ENCODE measurements around the gene AFF3. TPM values are rescaled to one million over a fixed set of nuclear protein-coding genes. Genes with fewer than 3 reads are reported as not detected.

AFF3 gene
- total and polyA plus RNA-seq, 4 donors = 4.2 to 90.9 (median 14.6) TPM

- no peaks in the 10 kb centered on the region for H3K36me3 ChIP-seq (ENCODE audit: control insufficient read depth in 4 of 4, insufficient read depth in 4 of 4, low read length in 4 of 4)
- H3K27ac ChIP-seq (ENCODE audit: low read depth in 1 of 2, low read length in 1 of 2) = no peak overlapping the region
- H3K9me3 ChIP-seq (ENCODE audit: control insufficient read depth in 4 of 4, insufficient read depth in 3 of 4, low read length in 3 of 4) = no peaks in the 10 kb centered on the region
- no peaks in the 10 kb centered on the region for H3K27me3 ChIP-seq (ENCODE audit: control insufficient read depth in 3 of 3, insufficient read depth in 3 of 3, low read length in 2 of 3)
- H3K4me1 ChIP-seq (ENCODE audit: control insufficient read depth in 5 of 5, insufficient read depth in 5 of 5, low read length in 5 of 5) = peaks cover 0 to 4% (median 0%) of the 10 kb centered on the region in 5 donors
- no peak for DNase-seq
- WGBS, 2 donors = 89 to 93% methylated on average over 4 of the region's 4 CpGs
- no peak overlapping the region for H3K4me3 ChIP-seq
- no peak overlapping the region for H3K9ac ChIP-seq (ENCODE audit: insufficient read depth in 1 of 2, low read length in 2 of 2)
- no peak for TF ChIP-seq CTCF (IDR thresholded peaks at IDR 0.05; ENCODE audit: control extremely low read depth, extremely low read depth)
- ATAC-seq (ENCODE audit: insufficient read depth, low FRiP score) = no peak
Observed at GRCh38 chr2:99806758-99807157, 335.6 kb downstream of the AFF3 start.

- Histone ChIP-seq H3K9me3 (ENCODE audit: control insufficient read depth in 4 of 4, insufficient read depth in 3 of 4, low read length in 3 of 4) (no peaks in the 10 kb centered on the region), H3K27ac (ENCODE audit: low read depth in 1 of 2, low read length in 1 of 2) (no peak overlapping the region), H3K36me3 (ENCODE audit: control insufficient read depth in 4 of 4, insufficient read depth in 4 of 4, low read length in 4 of 4) (no peaks in the 10 kb centered on the region), H3K4me3 (no peak overlapping the region), H3K4me1 (ENCODE audit: control insufficient read depth in 5 of 5, insufficient read depth in 5 of 5, low read length in 5 of 5) (peaks cover 0 to 4% (median 0%) of the 10 kb centered on the region in 5 donors), H3K27me3 (ENCODE audit: control insufficient read depth in 3 of 3, insufficient read depth in 3 of 3, low read length in 2 of 3) (no peaks in the 10 kb centered on the region), H3K9ac (ENCODE audit: insufficient read depth in 1 of 2, low read length in 2 of 2) (no peak overlapping the region)
- ATAC-seq (ENCODE audit: insufficient read depth, low FRiP score) (no peak), DNase-seq (no peak)
- 94 to 95% methylated on average over 5 of the region's 5 CpGs for WGBS, 2 donors
- TF ChIP-seq CTCF (IDR thresholded peaks at IDR 0.05; ENCODE audit: control extremely low read depth, extremely low read depth) = no peak
Observed at GRCh38 chr2:99805930-99806476, 336.4 kb downstream of the AFF3 start.

GRCh38 chr2:99803846-99804245 lies 338.5 kb downstream of the AFF3 start:
- H3K9me3 ChIP-seq (ENCODE audit: control insufficient read depth in 4 of 4, insufficient read depth in 3 of 4, low read length in 3 of 4) = no peaks in the 10 kb centered on the region
- H3K36me3 ChIP-seq (ENCODE audit: control insufficient read depth in 4 of 4, insufficient read depth in 4 of 4, low read length in 4 of 4) = no peaks in the 10 kb centered on the region
- TF ChIP-seq CTCF (IDR thresholded peaks at IDR 0.05; ENCODE audit: control extremely low read depth, extremely low read depth) = no peak
- H3K4me3 ChIP-seq = no peak overlapping the region
- DNase-seq (no peak), ATAC-seq (ENCODE audit: insufficient read depth, low FRiP score) (no peak)
- WGBS, 2 donors = 84 to 90% methylated on average over 1 of the region's 1 CpG
- H3K4me1 ChIP-seq (ENCODE audit: control insufficient read depth in 5 of 5, insufficient read depth in 5 of 5, low read length in 5 of 5) = peaks cover 0 to 4% (median 0%) of the 10 kb centered on the region in 5 donors
- no peak overlapping the region for H3K27ac ChIP-seq (ENCODE audit: low read depth in 1 of 2, low read length in 1 of 2)
- H3K27me3 ChIP-seq (ENCODE audit: control insufficient read depth in 3 of 3, insufficient read depth in 3 of 3, low read length in 2 of 3) = no peaks in the 10 kb centered on the region
- no peak overlapping the region for H3K9ac ChIP-seq (ENCODE audit: insufficient read depth in 1 of 2, low read length in 2 of 2)

- TF ChIP-seq CTCF (IDR thresholded peaks at IDR 0.05; ENCODE audit: control extremely low read depth, extremely low read depth) = no peak
- H3K27me3 ChIP-seq (ENCODE audit: control insufficient read depth in 3 of 3, insufficient read depth in 3 of 3, low read length in 2 of 3) = no peaks in the 10 kb centered on the region
- peaks cover 0 to 2% (median 0%) of the 10 kb centered on the region in 4 donors for H3K9me3 ChIP-seq (ENCODE audit: control insufficient read depth in 4 of 4, insufficient read depth in 3 of 4, low read length in 3 of 4)
- H3K27ac ChIP-seq (ENCODE audit: low read depth in 1 of 2, low read length in 1 of 2) = no peak overlapping the region
- DNase-seq (no peak), ATAC-seq (ENCODE audit: insufficient read depth, low FRiP score) (no peak)
- 52 to 76% methylated on average over 1 of the region's 1 CpG for WGBS, 2 donors
- peaks cover 0 to 4% (median 0%) of the 10 kb centered on the region in 5 donors for H3K4me1 ChIP-seq (ENCODE audit: control insufficient read depth in 5 of 5, insufficient read depth in 5 of 5, low read length in 5 of 5)
- H3K4me3 ChIP-seq = no peak overlapping the region
- H3K36me3 ChIP-seq (ENCODE audit: control insufficient read depth in 4 of 4, insufficient read depth in 4 of 4, low read length in 4 of 4) = no peaks in the 10 kb centered on the region
- H3K9ac ChIP-seq (ENCODE audit: insufficient read depth in 1 of 2, low read length in 2 of 2) = no peak overlapping the region
Observed at GRCh38 chr2:99802734-99803133, 339.7 kb downstream of the AFF3 start.

All from lung (tissue), 12 donors.